ENCODE data around the gene PRICKLE2.

The PRICKLE2 gene

DNA sequence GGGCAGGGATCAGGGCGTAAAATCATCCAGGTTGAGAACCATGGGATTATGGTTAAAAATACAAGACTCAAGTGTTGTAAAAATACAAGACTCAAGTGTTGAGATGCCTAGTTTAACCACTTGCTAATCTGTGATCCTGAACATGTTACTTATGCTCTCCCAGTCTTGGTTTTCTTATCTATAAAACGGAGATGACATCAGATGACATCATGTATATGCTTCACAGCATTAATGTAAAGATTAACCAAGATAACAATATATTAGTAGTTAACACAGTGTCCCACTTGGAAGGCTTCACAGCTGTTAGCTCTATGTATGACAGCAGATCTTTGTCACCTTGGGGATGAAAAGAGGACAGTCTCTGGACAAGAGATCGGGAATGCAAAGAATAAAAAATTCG, 96.2 kb downstream of the PRICKLE2 start:
- DNase-seq (ENCODE audit: extremely low spot score): no peak
- CTCF ChIA-PET: interaction anchor here (1.0 kb wide), 1 partner anchor 34 kb away, joined by 3 read pairs; no protein-coding TSS in a partner anchor
- POLR2A ChIA-PET: no interaction called here
- TF ChIP-seq CTCF (IDR thresholded peaks at IDR 0.05; ENCODE audit: control extremely low read depth, extremely low read depth, low read depth, missing control alignments): no peak

DNA sequence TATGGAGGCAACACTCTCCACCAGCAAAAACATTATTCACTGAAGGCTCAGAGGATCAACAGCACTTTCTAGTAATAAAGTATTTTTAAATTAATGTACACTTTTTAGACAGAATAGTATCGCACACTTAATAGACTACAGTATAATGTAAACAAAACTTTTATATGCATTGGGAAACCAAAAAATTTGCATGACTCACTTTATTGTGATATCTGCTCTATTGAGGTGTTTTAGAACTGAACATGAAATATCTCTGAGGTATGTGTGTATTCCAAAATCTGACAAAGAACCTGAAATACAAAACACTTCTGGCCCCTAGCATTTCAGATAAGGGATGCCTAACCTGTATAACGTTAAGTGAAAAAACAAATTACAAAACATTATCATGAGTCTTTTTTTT, 99.7 kb downstream of the PRICKLE2 start:
- no peak for TF ChIP-seq CTCF (IDR thresholded peaks at IDR 0.05; ENCODE audit: control extremely low read depth, extremely low read depth, low read depth, missing control alignments)
- POLR2A ChIA-PET: no interaction called here
- CTCF ChIA-PET: no interaction called here
- no peak for DNase-seq (ENCODE audit: extremely low spot score)

- no peak for DNase-seq (ENCODE audit: extremely low spot score)
- no peak for TF ChIP-seq CTCF (IDR thresholded peaks at IDR 0.05; ENCODE audit: control extremely low read depth, extremely low read depth, low read depth, missing control alignments)
- ChIA-PET CTCF (interaction anchor here (1.3 to 1.4 kb wide), 2 partner anchors 9 to 35 kb away, joined by 3 to 4 read pairs; no protein-coding TSS in a partner anchor), POLR2A (no interaction called here)
These were observed 101.3 kb downstream of the PRICKLE2 start for GRCh38 chr3:64123931-64124330.

DNA sequence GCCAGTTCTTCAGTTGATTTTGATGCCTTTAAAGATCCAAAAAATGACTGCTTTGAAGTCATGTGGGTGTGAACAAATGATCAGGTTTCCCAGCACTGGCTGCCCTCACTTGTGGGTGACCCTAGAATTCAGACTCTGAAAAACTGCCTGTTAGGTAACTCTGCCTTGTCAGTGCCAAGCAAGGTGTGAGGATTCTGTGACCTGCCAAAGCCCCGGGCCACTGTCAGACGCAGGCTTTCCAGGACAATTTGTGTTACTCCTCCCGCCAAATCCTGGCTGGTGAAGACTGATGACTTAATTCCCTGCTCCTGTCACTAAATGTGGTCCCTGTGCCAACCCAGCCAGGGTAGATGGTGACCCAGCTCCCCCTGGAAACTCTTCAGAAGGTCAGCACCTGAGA, 102.8 kb downstream of the PRICKLE2 start:
- TF ChIP-seq CTCF (IDR thresholded peaks at IDR 0.05; ENCODE audit: control extremely low read depth, extremely low read depth, low read depth, missing control alignments): no peak
- ChIA-PET POLR2A (no interaction called here), CTCF (no interaction called here)
- no peak for DNase-seq (ENCODE audit: extremely low spot score)

DNA sequence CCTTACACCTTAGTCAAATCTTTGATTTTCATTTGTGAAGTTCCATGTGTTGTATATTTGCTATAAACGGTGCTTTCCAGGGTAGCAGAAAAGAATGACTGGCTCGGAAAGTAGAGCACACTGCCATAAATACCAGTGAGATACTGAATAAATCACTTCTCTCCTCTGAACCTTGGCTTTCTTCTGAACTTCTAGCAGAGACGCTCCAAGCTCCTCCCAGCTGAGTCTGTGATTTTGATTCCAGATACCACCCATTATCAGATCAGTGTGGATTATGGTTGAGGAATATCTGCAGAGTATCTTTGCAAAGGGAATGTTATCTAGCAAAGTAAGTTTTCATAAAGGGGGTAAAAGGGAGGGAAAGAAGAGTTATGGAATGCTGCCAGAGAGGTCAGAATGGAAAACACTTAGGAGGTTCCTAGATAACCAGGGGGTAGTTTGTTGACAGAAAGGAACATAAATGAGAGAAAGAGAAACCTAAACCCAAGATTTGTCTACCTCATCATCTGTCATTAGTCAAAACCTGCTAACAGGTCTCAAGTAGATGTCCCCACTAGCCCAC, 103.4 kb downstream of the PRICKLE2 start:
- no peak for DNase-seq (ENCODE audit: extremely low spot score)
- POLR2A ChIA-PET: no interaction called here
- no peak for TF ChIP-seq CTCF (IDR thresholded peaks at IDR 0.05; ENCODE audit: control extremely low read depth, extremely low read depth, low read depth, missing control alignments)
- CTCF ChIA-PET: no interaction called here

DNA sequence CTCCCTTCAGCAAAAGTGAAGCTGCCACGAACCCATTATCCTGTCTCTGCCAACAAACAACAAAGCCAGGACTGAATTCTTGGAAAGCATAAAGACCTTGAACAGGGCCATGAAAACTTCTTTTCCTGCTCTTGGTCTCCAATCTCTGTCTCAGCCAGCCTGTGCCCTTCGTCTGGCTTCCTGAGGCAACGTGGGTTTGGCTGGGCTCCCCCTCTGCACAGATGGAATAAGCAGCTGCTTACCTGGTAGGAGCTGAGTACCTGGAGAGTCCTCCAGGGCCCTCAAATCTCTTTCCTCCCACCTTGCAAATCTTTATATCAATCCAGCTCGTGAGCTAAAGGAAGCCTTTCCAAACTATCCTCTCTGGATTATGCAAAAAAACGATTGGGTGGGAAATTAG, 104.4 kb downstream of the PRICKLE2 start:
- DNase-seq (ENCODE audit: extremely low spot score): no peak
- CTCF ChIA-PET: interaction anchor here (0.7 to 1.3 kb wide), 2 partner anchors 20 to 90 kb away, joined by 3 read pairs; no protein-coding TSS in a partner anchor
- no peak for TF ChIP-seq CTCF (IDR thresholded peaks at IDR 0.05; ENCODE audit: control extremely low read depth, extremely low read depth, low read depth, missing control alignments)
- POLR2A ChIA-PET: no interaction called here
